ENCODE results near the gene MIEF1. TPM values are rescaled to one million over a fixed set of nuclear protein-coding genes. Genes with fewer than 3 reads are reported as not detected.

Gene MIEF1
- 10 to 100 TPM in 1 of 3 donors, 1 to 10 TPM in 2; 7.8 to 25.7 (median 9.9) TPM for polyA plus RNA-seq

- no peak within 1 kb of the TSS for H3K27ac ChIP-seq (ENCODE audit: low read depth, low read length)
- 0 to 1% (median 1%) methylated on average over 35 to 58 of the region's 58 CpGs for WGBS, 3 donors
Observed at GRCh38 chr22:39502109-39502788, at the start of gene MIEF1. MIEF1 (plus strand) TSS chr22:39502290; CDS start chr22:39511295, 9,005 bp downstream.

- no peak overlapping the region for H3K27ac ChIP-seq (ENCODE audit: low read depth, low read length)
- 74 to 78% (median 76%) methylated on average over 6 of the region's 6 CpGs for WGBS, 3 donors
Observed at GRCh38 chr22:39452740-39453040, 49.4 kb upstream of the MIEF1 start.

GRCh38 chr22:39453765-39454378 is 48.2 kb upstream of the MIEF1 start:
- 74 to 79% (median 76%) methylated on average over 9 of the region's 9 CpGs for WGBS, 3 donors

GRCh38 chr22:39454385-39454871 is 47.7 kb upstream of the MIEF1 start:
- 57 to 61% (median 57%) methylated on average over 7 of the region's 7 CpGs for WGBS, 3 donors

More at GRCh38 chr22:39453765-39454378, 48.2 kb upstream of the MIEF1 start:
- no peak overlapping the region for H3K27ac ChIP-seq (ENCODE audit: low read depth, low read length)

GRCh38 chr22:39456522-39457197 is 45.4 kb upstream of the MIEF1 start, which contains the start of gene MGAT3:
MGAT3 (plus strand) TSS chr22:39457012; CDS start chr22:39487348, 30,336 bp downstream.
- no peak within 1 kb of the TSS for H3K27ac ChIP-seq (ENCODE audit: low read depth, low read length)
- WGBS, 3 donors: 31 to 40% (median 37%) methylated on average over 53 to 70 of the region's 80 CpGs

More at GRCh38 chr22:39454385-39454871, 47.7 kb upstream of the MIEF1 start:
- H3K27ac ChIP-seq (ENCODE audit: low read depth, low read length): no peak overlapping the region

GRCh38 chr22:39457198-39457555 is 44.9 kb upstream of the MIEF1 start:
- 0 to 2% (median 1%) methylated on average over 4 to 62 of the region's 63 CpGs for WGBS, 3 donors
- no peak overlapping the region for H3K27ac ChIP-seq (ENCODE audit: low read depth, low read length)

GRCh38 chr22:39457556-39458443 is 44.3 kb upstream of the MIEF1 start:
- H3K27ac ChIP-seq (ENCODE audit: low read depth, low read length): no peak overlapping the region
- 1 to 2% (median 2%) methylated on average over 53 to 77 of the region's 83 CpGs for WGBS, 3 donors

- WGBS, 3 donors: 53 to 63% (median 56%) methylated on average over 10 of the region's 10 CpGs
Observed at GRCh38 chr22:39458444-39459083, 43.5 kb upstream of the MIEF1 start.

GRCh38 chr22:39459681-39460080 is 42.4 kb upstream of the MIEF1 start:
- no peak overlapping the region for H3K27ac ChIP-seq (ENCODE audit: low read depth, low read length)
- 75 to 79% (median 76%) methylated on average over 11 of the region's 11 CpGs for WGBS, 3 donors

More at GRCh38 chr22:39458444-39459083, 43.5 kb upstream of the MIEF1 start:
- no peak overlapping the region for H3K27ac ChIP-seq (ENCODE audit: low read depth, low read length)

GRCh38 chr22:39462443-39463221 is 39.5 kb upstream of the MIEF1 start:
- 43 to 68% (median 44%) methylated on average over 13 of the region's 13 CpGs for WGBS, 3 donors
- no peak overlapping the region for H3K27ac ChIP-seq (ENCODE audit: low read depth, low read length)

- H3K27ac ChIP-seq (ENCODE audit: low read depth, low read length): no peak overlapping the region
- 84 to 91% (median 87%) methylated on average over 6 of the region's 6 CpGs for WGBS, 3 donors
Observed at GRCh38 chr22:39463277-39463676, 38.8 kb upstream of the MIEF1 start.

GRCh38 chr22:39463931-39464390 is 38.1 kb upstream of the MIEF1 start:
- WGBS, 3 donors: 52 to 79% (median 64%) methylated on average over 9 to 10 of the region's 10 CpGs
- no peak overlapping the region for H3K27ac ChIP-seq (ENCODE audit: low read depth, low read length)

GRCh38 chr22:39466228-39467006 is 35.7 kb upstream of the MIEF1 start:
- WGBS, 3 donors: 60 to 77% (median 62%) methylated on average over 21 of the region's 21 CpGs
- H3K27ac ChIP-seq (ENCODE audit: low read depth, low read length): no peak overlapping the region

- no peak overlapping the region for H3K27ac ChIP-seq (ENCODE audit: low read depth, low read length)
- 83 to 92% (median 87%) methylated on average over 17 of the region's 17 CpGs for WGBS, 3 donors
Observed at GRCh38 chr22:39467390-39467895, 34.6 kb upstream of the MIEF1 start.

- no peak overlapping the region for H3K27ac ChIP-seq (ENCODE audit: low read depth, low read length)
- WGBS, 3 donors: 69 to 95% (median 70%) methylated on average over 17 to 18 of the region's 18 CpGs
Observed at GRCh38 chr22:39468487-39469325, 33.4 kb upstream of the MIEF1 start.

Measured in adipose tissue (tissue), 3 donors.